ENCODE measurements around the gene BEAN1.

BEAN1 gene

DNA sequence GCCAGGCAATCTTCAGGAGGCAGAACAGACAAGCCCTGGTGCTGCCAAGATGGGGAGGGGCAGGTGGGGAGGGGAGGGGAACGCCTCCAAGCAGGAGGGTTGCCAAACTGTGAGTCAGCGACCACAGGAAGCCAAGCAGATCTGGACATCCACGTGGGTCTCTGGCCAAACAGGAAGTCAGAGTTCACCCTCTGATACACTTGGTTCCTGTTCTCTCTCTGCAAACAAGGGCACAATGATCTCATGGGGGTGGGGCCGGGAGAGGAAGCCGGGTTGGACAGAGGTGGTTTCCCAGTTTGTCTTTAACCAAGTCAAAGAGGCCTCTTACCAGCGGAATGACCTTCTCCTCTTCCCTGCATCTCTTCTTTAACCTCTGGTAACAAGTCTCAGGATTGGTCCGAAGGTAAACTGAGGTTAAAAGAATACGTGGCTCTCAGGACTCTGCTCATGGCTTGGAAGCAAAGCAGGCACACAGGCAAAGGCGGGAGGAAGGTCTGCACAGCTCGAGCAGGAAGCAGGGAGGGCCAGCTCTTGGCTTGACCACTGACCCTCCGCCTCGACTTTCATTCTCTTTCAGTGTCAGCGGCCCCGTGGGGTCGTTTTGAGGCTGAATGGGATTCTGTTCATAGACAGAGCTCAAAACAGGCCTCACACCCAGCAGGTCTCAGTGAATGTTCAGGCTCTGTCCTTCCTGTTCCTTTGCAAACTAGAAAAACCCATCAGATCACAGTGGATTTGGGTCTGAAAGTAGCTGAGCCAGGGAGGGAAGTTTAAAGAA is 89.9 kb downstream of the BEAN1 start (continued):
- TF ChIP-seq, protein P1, sequence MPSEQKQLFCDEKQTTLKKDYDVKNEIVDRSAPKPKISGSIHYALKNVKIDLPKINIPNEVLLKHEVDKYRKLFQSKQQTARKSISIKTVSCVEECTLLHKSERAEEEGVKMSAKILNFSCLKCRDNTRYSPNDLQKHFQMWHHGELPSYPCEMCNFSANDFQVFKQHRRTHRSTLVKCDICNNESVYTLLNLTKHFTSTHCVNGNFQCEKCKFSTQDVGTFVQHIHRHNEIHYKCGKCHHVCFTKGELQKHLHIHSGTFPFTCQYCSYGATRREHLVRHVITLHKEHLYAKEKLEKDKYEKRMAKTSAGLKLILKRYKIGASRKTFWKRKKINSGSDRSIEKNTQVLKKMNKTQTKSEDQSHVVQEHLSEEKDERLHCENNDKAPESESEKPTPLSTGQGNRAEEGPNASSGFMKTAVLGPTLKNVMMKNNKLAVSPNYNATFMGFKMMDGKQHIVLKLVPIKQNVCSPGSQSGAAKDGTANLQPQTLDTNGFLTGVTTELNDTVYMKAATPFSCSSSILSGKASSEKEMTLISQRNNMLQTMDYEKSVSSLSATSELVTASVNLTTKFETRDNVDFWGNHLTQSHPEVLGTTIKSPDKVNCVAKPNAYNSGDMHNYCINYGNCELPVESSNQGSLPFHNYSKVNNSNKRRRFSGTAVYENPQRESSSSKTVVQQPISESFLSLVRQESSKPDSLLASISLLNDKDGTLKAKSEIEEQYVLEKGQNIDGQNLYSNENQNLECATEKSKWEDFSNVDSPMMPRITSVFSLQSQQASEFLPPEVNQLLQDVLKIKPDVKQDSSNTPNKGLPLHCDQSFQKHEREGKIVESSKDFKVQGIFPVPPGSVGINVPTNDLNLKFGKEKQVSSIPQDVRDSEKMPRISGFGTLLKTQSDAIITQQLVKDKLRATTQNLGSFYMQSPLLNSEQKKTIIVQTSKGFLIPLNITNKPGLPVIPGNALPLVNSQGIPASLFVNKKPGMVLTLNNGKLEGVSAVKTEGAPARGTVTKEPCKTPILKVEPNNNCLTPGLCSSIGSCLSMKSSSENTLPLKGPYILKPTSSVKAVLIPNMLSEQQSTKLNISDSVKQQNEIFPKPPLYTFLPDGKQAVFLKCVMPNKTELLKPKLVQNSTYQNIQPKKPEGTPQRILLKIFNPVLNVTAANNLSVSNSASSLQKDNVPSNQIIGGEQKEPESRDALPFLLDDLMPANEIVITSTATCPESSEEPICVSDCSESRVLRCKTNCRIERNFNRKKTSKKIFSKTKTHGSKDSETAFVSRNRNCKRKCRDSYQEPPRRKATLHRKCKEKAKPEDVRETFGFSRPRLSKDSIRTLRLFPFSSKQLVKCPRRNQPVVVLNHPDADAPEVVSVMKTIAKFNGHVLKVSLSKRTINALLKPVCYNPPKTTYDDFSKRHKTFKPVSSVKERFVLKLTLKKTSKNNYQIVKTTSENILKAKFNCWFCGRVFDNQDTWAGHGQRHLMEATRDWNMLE (tag by site-specific recombination; conservative IDR thresholded peaks at IDR 0.05; ENCODE audit: low read depth) = peak; percentile 77
- no peak for TF ChIP-seq ZNF112 (tag by site-specific recombination; IDR thresholded peaks at IDR 0.05)
- TF ChIP-seq ZNF211 (tag by site-specific recombination; IDR thresholded peaks at IDR 0.05; ENCODE audit: low read depth) = no peak
- TF ChIP-seq, protein P2, sequence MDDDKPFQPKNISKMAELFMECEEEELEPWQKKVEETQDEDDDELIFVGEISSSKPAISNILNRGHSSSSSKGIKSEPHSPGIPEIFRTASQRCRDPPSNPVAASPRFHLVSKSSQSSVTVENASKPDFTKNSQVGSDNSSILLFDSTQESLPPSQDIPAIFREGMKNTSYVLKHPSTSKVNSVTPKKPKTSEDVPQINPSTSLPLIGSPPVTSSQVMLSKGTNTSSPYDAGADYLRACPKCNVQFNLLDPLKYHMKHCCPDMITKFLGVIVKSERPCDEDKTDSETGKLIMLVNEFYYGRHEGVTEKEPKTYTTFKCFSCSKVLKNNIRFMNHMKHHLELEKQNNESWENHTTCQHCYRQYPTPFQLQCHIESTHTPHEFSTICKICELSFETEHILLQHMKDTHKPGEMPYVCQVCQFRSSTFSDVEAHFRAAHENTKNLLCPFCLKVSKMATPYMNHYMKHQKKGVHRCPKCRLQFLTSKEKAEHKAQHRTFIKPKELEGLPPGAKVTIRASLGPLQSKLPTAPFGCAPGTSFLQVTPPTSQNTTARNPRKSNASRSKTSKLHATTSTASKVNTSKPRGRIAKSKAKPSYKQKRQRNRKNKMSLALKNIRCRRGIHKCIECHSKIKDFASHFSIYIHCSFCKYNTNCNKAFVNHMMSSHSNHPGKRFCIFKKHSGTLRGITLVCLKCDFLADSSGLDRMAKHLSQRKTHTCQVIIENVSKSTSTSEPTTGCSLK (tag by site-specific recombination; IDR thresholded peaks at IDR 0.05) = no peak
- TF ChIP-seq, protein P3, sequence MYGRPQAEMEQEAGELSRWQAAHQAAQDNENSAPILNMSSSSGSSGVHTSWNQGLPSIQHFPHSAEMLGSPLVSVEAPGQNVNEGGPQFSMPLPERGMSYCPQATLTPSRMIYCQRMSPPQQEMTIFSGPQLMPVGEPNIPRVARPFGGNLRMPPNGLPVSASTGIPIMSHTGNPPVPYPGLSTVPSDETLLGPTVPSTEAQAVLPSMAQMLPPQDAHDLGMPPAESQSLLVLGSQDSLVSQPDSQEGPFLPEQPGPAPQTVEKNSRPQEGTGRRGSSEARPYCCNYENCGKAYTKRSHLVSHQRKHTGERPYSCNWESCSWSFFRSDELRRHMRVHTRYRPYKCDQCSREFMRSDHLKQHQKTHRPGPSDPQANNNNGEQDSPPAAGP (tag by site-specific recombination; IDR thresholded peaks at IDR 0.05) = no peak
- TF ChIP-seq ZNF544 (tag by site-specific recombination; IDR thresholded peaks at IDR 0.05) = no peak
- no peak for TF ChIP-seq ZBTB20 (tag by site-specific recombination; IDR thresholded peaks at IDR 0.05)
- no peak for TF ChIP-seq ZFP3 (tag by site-specific recombination; IDR thresholded peaks at IDR 0.05; ENCODE audit: low read depth)
- peak; percentile 33; the same call in 1 of the 2 replicates for TF ChIP-seq ZBTB21 (tag by site-specific recombination; IDR thresholded peaks at IDR 0.05)
- no peak for TF ChIP-seq HOXC10 (CRISPR knock-in tag; IDR thresholded peaks at IDR 0.05)
- TF ChIP-seq ZNF138 (tag by site-specific recombination; IDR thresholded peaks at IDR 0.05; ENCODE audit: borderline replicate concordance) = no peak
- TF ChIP-seq, protein P4, sequence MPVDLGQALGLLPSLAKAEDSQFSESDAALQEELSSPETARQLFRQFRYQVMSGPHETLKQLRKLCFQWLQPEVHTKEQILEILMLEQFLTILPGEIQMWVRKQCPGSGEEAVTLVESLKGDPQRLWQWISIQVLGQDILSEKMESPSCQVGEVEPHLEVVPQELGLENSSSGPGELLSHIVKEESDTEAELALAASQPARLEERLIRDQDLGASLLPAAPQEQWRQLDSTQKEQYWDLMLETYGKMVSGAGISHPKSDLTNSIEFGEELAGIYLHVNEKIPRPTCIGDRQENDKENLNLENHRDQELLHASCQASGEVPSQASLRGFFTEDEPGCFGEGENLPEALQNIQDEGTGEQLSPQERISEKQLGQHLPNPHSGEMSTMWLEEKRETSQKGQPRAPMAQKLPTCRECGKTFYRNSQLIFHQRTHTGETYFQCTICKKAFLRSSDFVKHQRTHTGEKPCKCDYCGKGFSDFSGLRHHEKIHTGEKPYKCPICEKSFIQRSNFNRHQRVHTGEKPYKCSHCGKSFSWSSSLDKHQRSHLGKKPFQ (tag by site-specific recombination; IDR thresholded peaks at IDR 0.05) = no peak
- TF ChIP-seq, protein P5, sequence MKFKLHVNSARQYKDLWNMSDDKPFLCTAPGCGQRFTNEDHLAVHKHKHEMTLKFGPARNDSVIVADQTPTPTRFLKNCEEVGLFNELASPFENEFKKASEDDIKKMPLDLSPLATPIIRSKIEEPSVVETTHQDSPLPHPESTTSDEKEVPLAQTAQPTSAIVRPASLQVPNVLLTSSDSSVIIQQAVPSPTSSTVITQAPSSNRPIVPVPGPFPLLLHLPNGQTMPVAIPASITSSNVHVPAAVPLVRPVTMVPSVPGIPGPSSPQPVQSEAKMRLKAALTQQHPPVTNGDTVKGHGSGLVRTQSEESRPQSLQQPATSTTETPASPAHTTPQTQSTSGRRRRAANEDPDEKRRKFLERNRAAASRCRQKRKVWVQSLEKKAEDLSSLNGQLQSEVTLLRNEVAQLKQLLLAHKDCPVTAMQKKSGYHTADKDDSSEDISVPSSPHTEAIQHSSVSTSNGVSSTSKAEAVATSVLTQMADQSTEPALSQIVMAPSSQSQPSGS (tag by site-specific recombination; IDR thresholded peaks at IDR 0.05; ENCODE audit: low read depth) = no peak
- TF ChIP-seq, protein P6, sequence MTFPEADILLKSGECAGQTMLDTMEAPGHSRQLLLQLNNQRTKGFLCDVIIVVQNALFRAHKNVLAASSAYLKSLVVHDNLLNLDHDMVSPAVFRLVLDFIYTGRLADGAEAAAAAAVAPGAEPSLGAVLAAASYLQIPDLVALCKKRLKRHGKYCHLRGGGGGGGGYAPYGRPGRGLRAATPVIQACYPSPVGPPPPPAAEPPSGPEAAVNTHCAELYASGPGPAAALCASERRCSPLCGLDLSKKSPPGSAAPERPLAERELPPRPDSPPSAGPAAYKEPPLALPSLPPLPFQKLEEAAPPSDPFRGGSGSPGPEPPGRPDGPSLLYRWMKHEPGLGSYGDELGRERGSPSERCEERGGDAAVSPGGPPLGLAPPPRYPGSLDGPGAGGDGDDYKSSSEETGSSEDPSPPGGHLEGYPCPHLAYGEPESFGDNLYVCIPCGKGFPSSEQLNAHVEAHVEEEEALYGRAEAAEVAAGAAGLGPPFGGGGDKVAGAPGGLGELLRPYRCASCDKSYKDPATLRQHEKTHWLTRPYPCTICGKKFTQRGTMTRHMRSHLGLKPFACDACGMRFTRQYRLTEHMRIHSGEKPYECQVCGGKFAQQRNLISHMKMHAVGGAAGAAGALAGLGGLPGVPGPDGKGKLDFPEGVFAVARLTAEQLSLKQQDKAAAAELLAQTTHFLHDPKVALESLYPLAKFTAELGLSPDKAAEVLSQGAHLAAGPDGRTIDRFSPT (tag by site-specific recombination; IDR thresholded peaks at IDR 0.05) = no peak
- no peak for TF ChIP-seq ZNF747 (tag by site-specific recombination; IDR thresholded peaks at IDR 0.05)
- TF ChIP-seq ZNF830 (tag by site-specific recombination; IDR thresholded peaks at IDR 0.05; ENCODE audit: low read depth) = no peak
- no peak for TF ChIP-seq ZNF121 (tag by site-specific recombination; IDR thresholded peaks at IDR 0.05)
- no peak for TF ChIP-seq ZNF433 (tag by site-specific recombination; IDR thresholded peaks at IDR 0.05; ENCODE audit: low read depth)
- no peak for TF ChIP-seq ZNF777 (tag by site-specific recombination; IDR thresholded peaks at IDR 0.05; ENCODE audit: borderline replicate concordance)
- TF ChIP-seq MYNN (tag by site-specific recombination; IDR thresholded peaks at IDR 0.05; ENCODE audit: borderline replicate concordance) = no peak
- TF ChIP-seq HOXA7 (CRISPR knock-in tag; IDR thresholded peaks at IDR 0.05; ENCODE audit: borderline replicate concordance) = no peak
- TF ChIP-seq ZNF341 (tag by site-specific recombination; IDR thresholded peaks at IDR 0.05; ENCODE audit: low read depth) = no peak
- TF ChIP-seq ZNF624 (tag by site-specific recombination; IDR thresholded peaks at IDR 0.05) = no peak
- no peak for TF ChIP-seq PRDM1 (tag by site-specific recombination; IDR thresholded peaks at IDR 0.05)
- TF ChIP-seq BCL11B (tag by site-specific recombination; IDR thresholded peaks at IDR 0.05; ENCODE audit: low read depth) = no peak

All from HEK293 (cell line).